ENCODE measurements around the gene LBX2.

Gene LBX2

GRCh38 chr2:74525717-74526648 lies 26.6 kb upstream of the LBX2 start, which contains the start of gene DQX1:
Gene DQX1, minus strand, starts transcription at chr2:74526231. Its CDS starts 502 bp downstream, at chr2:74525729.
- DNase-seq, result no peak

GRCh38 chr2:74524955-74525716 lies 25.7 kb upstream of the LBX2 start:
- DNase-seq, result no peak

GRCh38 chr2:74524005-74524404 lies 24.6 kb upstream of the LBX2 start:
- DNase-seq, result no peak

- no peak for DNase-seq
Measured at GRCh38 chr2:74522516-74522915, 23.1 kb upstream of the LBX2 start.

DNA sequence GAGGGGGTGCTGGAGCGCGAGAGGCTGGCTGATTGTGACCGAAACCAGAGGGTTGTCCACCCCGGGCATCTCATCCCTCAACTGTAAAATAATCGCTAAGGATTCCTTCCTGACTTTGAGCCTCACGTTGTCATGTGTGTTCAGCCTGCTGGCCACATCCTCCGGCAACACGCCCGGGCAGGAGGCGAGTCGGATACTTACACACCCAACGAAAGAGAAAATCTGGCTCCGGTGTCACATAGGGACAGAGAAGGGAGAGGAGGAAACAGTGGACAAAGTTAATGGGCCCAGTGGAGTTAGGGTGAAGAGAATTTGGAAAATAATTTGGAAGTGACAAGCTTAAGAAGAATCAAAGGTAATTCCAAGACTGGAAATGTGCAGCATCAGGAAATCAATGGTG lies 17.2 kb upstream of the LBX2 start:
- DNase-seq, result no peak

GRCh38 chr2:74515981-74516633 lies 16.7 kb upstream of the LBX2 start:
- peak; percentile 77 to 79 for DNase-seq

DNA sequence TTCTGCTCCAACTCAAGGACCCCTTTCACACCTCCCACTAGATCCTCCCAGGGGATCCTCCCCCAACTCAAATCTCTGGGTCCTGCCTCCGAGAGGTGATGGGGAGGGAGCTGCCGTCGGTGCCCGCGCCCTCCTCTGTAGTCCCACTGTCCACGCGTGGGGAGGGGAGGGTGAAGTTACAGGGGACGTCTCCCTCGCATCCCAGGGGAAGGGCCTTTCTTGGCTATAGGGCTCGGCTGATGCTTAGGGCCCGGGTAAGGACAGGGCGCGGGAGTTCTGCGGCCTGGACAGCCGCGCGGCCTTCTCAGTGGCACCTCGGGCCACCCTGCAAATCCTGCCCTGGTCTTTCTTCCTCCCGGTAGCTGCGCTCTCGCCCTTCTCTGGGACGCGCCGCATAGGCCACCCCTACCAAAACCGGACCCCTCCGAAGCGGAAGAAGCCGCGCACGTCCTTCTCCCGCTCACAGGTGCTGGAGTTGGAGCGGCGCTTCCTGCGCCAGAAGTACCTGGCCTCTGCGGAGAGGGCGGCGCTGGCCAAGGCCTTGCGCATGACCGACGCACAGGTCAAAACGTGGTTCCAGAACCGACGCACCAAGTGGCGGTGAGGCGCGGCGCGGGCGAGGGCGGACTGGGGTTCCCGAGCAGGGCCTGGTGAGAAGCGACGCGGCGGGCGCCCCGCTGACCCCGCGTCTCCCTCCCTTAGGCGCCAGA lies 16.0 kb upstream of the LBX2 start:
- DNase-seq, result no peak

DNA sequence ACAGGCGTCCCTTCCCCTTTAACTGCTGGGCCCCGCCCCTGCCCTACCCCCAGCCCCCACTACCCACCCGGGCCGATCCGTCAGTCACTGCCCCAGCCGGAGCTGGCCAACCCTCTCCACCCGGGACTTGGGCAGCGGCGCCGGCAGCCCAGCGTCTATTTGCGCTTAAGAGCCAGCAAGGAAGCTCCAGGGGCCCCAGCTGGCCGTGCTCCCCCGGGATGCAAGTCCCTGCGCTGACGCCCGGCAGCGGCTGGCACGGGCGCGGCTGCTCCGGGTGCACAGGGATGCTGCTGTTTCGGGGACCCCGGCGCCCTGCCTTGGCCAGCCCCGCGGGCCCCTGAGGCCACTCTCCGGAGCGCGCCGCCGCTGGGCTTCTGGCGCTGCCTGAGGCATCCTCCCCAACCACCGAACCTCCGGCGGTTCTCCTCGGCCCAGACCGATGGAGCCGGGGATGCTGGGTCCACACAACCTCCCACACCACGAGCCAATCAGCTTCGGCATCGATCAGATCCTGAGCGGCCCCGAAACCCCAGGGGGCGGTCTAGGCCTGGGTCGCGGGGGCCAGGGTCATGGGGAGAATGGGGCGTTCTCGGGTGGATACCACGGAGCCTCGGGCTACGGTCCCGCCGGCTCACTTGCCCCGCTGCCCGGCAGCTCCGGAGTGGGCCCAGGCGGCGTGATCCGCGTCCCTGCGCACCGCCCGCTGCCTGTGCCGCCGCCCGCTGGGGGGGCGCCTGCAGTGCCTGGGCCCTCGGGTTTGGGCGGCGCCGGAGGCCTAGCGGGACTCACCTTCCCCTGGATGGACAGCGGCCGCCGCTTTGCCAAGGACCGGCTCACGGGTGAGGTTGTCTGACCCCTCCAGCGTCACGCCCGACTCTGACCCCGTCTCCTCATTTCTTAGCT lies 15.2 kb upstream of the LBX2 start, which contains the start of gene TLX2:
TSS of gene TLX2 (plus strand) at position 83 of the 903 bp plus-strand sequence. CDS start at position 440, 357 bp downstream.
- DNase-seq, result no peak

GRCh38 chr2:74513605-74514367 lies 14.4 kb upstream of the LBX2 start:
- peak; percentile 24 to 25 for DNase-seq

DNA sequence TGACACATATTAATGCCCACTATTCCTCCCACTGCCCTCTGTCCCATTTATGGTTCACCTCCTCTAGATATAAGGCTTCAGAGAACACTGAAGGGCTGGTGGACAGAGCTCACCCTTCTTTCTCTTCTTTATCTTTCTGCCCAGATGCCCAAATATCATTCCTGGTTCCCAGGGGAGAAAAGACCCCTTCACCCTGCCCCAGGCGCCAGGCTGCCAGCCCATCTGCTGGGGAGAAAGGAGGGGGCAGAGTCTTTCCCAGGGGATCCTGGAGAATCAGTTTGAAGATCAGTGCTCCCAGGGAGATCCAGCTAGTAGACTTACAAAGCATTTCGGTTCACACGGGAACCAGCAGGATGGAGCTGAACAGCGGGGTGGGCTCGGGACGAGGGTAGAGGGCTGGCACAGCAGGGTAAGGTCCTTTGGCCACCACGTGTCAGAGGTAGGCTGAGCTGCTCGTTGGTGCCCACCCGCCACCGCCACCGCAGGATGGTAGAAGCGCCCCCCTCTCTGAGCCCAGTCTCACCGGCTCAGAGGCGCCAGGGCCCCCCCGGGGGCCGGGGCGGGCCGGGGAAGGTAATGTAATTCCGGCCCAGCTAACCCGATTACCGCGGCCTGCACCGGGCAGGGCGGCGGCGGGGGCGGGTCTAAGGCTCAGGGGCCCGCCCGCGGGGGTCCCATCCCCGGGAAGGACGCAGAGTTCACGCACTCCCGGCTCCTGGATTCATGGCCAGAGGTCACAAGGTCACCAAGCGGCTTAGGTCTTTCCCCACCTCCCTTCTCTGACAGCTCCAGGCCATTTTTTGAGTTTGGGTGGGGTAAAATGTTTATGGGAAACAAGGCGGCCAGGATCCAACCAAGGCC lies 13.6 kb upstream of the LBX2 start:
- DNase-seq, result no peak

GRCh38 chr2:74511104-74511989 lies 11.9 kb upstream of the LBX2 start:
- no peak for DNase-seq

DNA sequence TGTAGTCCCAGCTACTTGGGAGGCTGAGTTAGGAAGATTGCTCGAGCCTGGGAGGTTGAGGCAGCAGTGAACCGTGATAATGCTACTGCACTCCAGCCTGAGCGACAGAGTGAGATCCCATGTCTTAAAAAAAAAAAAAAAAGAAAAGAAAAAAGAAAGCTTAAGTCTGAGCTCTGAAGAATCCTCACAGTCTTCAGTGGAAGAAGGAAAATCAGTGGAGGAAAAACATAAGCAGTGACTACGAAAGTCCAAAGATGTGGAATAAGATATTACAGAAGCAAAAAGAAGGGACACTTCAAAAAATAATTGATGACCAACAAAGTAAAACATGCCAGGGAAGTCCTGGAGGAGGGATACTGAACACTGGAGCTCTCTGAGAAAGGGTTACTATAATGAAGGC lies 10.9 kb upstream of the LBX2 start:
- DNase-seq, result no peak

- peak in 1 of 2 experiments; percentile 13 for DNase-seq
Measured at GRCh38 chr2:74507926-74508520, 8.6 kb upstream of the LBX2 start.

- DNase-seq, result peak; percentile 99
Measured at GRCh38 chr2:74507145-74507925, 7.9 kb upstream of the LBX2 start, which contains the start of gene PCGF1. Gene PCGF1, minus strand, starts transcription at chr2:74507695. Its CDS starts 27 bp downstream, at chr2:74507668.

- no peak for DNase-seq
Measured at GRCh38 chr2:74505448-74506246, 6.2 kb upstream of the LBX2 start.

DNA sequence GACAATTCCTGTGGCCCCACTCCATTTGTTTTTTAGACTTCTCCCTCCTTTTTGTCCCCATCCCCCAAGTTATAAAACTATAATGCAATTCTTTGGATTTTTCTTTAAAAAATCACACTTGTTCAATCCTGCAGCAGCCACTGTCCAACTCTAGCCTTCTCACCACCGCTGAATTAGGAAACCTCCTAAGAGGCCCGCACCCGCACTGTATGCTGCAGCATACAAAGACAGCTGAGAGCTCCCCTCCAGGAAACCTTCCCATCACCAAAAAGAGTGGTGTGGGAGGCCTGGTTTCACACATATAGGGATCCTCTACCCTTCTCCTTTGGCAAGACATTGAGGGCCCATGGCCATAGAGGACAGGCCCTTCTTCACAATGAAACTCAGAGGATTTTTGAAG lies 5.2 kb upstream of the LBX2 start:
- no peak for DNase-seq
